Mesenteric fat pad (tissue), 1 donor: ENCODE measurements around the gene TMC7. TPM values are rescaled to one million over a fixed set of nuclear protein-coding genes. Genes with fewer than 3 reads are reported as not detected.
"Not testable (repeated sequence)": the region's sequence is repeated elsewhere in the genome, so short reads cannot be mapped to it uniquely, and the experiment has no call there.

Experiments used
- DNase-seq: peaks from one replicate; pipeline ENCODE4 v3.0.0-alpha.2; 2020; ENCODE audit warnings: low spot score
- total RNA-seq: library from RNA; stranded (reverse); fragmentation: NEBNext Ultra II Directional; extraction: Animal tissue kit (Norgen Biotek cat#: 25700); gene quantifications from one replicate; pipeline ENCODE4 v1.2.1, GENCODE V29; 2021
- donor health status: DM: yes; HTN: yes; CAD: no.

Gene TMC7
- total RNA-seq, 1 donor from 2014 or later = 3.2 TPM

DNA sequence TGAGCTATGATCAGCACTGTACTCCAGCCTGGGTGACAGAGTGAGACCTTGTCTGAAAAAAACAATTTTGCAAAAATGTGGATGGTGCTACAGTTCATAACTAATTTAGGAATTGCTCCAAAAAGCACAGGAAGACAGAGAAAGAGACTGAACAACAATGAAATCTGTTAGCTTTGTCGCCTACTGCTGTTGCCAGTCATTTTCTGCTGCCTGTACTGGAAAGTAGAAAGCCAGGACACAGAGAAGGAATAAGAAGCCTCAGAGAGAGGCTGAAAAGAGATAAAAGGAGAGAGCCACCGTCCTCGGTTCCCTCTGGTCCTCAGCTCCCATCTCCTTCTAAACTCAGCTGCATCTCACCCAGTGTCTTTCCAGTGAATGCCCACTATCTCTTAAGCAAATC lies 8.6 kb upstream of the TMC7 start:
- DNase-seq = no peak

DNA sequence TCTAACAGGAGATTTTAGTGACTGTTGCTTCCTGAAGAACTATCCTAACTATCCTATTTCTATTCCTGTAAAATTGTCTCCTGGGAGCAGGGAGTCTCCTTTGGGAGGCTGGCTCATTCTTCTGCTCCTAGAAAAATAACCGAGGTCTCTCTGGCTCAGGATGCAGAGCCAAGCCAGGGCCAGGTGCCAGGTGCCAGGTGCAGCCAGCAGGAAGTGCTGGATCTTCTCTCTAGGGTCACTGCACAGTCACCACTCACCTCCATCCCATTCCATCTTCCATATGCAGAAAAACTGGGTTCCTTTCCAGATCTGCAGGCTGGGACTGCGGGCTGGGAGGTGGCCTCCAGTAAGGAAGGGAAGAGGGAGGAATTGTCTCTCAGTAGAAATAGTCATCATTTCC lies 3.8 kb upstream of the TMC7 start:
- DNase-seq = no peak

DNA sequence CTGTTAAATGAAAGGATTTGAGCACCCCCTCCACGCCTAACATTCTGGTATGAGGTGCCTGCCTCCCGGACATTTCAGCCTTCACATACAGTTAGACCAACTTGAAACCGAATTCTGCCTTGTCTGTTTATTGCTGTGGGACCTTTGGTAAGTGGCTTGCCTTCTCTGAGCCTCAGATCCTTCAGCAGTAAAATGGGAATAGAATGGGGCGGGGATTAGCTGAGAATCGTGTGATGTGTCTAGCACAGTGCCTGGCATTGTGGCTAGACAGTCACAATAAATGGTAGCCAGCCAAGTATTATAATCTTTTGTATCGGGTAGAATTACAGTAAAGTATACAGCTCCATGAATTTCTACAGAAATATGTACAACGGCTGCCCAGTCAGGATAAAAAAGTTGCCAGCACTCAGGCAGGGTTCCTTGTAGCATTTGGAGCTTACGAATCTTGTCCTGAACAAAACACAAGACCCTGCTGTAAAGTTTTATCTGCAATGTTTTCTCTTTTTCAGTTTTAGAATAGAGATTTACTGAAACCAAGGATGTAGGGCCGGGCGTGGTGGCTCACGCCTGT lies 786 bp downstream of the TMC7 start:
- DNase-seq = no peak

DNA sequence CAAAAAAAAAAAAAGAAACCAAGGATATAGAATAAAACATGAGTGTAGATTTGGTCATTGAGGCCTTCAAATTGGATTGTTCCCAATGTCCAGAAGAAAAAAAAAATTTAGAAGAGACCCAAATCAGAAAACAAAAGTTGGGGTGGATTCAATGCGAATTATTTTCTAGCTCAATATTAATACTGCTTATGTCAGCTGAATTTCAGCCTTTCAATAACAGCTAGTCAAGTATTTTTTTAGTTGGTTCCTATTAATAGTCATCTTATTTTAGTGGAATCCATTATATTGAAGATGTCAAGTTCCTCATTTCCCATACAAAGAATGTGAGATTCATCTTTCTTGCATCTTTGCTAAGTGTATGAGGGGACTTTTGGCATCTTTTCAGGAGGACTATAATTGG lies 1.5 kb downstream of the TMC7 start:
- DNase-seq = not testable (repeated sequence)

DNA sequence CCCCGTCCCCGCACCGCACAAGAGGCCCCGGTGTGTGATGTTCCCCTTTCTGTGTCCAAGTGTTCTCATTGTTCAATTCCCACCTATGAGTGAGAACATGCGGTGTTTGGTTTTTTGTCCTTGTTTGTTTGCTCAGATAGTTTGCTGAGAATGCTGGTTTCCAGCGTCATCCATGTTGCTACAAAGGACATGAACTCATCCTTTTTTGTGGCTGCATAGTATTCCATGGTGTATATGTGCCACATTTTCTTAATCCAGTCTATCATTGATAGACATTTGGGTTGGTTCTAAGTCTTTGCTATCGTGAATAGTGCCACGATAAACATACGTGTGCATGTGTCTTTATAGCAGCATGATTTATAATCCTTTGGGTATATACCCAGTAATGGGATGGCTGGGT lies 8.0 kb downstream of the TMC7 start:
- not testable (repeated sequence) for DNase-seq

DNA sequence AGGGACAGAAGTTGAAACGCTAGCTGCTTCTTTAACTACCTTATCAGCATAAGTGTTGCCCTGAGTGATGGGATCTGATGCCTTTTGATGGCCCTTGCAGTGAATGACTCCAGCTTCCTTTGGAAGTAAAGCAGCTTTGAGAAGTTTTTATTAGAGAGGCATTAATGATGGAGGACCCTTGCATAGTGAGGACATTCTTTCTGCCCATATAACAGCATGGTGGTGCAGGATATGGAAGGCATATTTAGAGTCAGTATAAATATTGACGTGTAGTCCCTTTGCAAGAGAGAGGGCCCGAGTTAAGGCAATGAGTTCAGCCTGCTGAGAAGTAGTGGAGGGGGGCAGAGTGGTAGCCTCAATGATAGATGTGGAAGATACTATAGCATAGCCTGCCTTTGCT lies 9.8 kb downstream of the TMC7 start:
- DNase-seq = not testable (repeated sequence)

DNA sequence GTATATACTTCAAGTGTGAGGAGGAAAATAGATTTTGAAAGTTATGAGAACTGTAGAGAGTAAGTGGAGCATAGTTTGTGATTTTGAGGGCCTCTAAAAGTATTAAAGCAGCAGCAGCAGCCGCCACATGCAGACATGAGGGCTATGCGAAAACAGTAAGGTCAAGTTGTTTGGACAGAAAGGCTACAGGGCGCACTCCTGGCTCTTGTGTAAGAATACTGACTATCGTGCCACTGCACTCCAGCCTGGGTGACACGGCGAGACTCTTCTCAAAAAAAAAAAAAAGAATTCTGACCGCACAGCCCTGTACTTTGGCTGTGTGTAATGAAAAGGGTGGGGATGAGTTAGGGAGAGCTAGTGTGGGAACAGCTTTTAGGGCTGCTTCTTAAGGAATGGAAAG lies 10.4 kb downstream of the TMC7 start:
- DNase-seq = not testable (repeated sequence)

DNA sequence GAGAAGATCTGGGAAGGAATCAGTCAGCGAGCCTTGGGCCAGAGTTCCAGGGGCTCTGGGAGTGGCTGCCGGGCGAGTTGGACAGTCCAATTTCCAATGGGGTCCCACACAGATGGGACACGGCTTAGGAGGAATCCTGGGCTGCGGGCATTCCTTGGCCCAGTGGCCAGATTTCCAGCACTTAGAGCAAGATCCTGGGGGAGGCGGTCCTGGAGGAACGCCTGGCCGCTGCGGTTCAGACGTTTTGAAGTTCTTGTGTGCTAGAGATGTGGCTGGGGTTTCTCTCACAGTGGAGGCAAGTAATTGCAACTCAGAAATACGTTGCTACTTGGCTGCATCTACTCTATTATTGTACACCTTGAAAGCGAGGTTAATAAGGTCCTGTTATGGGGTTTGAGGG lies 11.7 kb downstream of the TMC7 start:
- DNase-seq = peak; percentile 53

DNA sequence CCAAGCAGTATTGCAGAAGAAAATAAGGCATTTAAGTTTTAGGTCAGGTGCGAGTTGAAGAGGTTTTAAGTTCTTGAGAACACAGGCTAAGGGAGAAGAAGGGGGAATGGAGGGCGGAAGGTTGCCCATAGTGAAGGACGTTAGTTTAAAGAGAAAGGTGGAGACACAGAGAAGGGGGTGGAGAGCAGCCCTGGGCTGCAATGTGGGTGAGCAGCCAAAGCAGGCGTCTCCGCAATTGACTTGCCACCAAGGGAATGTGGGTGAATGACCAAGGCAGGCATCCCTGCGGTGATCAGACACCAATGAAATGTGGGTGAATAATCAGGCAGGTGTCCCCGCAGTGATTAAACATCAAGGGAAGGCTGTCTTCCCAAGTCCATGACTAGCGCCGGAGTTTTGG lies 12.8 kb downstream of the TMC7 start:
- DNase-seq = peak; percentile 41

DNA sequence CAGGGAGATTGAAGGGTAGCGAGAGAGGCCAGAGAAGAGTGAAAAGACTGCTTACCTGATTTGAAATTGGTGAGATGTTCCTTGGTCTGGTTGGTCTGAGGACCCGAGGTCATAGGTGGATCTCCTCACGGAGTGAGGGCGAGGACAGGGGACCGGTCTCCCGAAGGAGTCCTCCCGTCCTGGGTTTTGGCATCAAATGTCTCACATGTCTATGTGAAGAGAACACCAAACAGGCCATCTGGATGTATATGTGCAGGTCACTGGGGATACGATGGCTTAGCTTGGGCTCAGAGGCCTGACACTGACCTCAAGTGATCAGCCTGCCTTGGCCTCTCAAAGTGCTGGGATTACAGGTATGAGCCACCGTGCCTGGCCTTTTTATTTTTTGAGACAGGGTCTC lies 13.3 kb downstream of the TMC7 start:
- DNase-seq = peak; percentile 62

DNA sequence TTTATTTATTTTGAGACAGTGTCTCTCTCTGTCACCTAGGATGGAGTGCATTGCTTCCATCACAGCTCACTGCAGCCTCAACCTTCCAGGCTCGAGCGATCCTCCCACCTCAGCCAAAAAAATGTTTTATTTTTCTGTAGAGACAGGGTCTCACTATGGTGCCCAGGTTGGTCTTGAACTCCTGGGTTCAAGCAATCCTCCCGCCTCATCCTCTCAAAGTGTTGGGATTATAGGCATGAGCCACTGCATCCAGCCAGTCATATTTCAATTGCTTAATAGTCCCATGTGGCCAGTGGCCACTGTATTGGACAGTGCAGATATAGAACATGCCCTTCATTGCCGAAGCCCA lies 15.3 kb downstream of the TMC7 start:
- no peak for DNase-seq

DNA sequence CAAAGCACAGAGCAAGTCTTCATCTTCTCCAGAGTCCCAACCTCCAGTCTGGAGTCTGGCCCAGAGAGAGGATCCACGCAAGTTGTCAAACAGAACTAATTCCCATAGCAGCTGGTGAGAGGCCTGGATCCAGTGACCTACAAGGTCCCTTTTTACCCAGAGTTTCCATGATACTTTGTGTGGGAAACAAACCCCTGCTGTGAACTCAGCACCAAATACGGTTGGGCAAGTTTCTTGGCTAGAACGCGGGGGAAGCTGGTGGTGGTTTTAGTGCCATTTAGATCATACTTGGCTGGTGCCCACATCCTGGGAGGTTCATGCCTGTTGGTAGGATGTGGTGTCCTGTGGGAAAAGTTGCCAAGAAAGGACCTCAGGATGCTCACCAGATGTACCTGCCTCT lies 18.1 kb downstream of the TMC7 start:
- no peak for DNase-seq

DNA sequence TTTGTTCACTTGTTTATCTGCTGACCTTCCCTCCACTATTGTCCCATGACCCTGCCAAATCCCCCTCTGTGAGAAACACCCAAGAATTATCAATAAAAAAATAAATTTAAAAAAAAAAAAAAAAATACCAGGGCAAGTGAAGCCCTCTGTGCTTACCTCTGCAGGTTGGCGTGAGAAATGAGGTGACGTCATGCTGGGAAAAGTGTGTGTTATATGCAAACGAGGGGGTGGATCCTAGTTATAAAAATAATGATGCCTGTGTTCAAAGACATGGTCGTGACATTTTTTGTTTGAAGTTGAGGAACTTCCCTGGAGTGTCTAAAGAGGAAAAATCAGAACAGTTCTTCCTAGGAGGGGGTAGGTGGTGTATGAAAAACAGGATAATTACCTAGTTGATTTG lies 20.2 kb downstream of the TMC7 start:
- no peak for DNase-seq

DNA sequence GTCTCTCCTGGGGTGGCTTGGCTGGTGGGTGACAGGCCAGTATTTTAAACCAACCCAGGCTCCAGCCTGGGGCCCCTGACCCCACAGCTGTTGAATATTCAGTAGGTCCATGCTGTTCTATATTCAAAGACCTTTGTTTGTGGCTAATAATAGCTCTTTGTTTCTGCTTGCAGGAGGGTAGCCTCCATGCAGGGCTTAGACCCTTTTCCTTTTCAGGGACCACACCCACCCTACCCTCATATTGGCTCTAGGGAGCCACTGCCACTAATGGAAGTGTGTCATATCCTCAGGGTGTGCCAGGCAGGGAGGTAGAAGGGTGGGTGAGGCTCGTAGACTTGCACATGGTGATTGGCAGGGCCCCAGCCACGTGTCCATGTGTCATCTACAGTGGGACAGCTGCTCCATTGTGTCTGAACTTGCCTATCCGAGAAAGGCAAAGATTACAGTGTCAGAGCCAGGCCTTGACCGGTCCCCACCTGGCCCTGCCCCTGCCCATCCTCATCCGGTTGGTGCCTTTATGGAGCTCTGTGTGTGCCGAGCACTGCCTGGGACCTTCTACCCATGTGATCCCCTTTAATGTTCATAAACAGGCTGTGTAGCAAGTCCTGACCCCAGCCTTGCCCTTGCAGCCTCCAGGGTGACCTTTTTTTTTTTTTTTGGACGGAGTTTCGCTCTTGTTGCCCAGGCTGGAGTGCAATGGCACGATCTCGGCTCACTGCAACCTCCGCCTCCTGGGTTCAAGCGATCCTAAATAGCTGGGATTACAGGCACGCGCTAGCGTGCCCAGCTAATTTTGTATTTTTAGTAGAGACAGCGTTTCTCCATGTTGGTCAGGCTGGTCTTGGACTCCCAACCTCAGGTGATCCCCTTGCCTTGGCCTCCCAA lies 22.1 kb downstream of the TMC7 start:
- DNase-seq = no peak

DNA sequence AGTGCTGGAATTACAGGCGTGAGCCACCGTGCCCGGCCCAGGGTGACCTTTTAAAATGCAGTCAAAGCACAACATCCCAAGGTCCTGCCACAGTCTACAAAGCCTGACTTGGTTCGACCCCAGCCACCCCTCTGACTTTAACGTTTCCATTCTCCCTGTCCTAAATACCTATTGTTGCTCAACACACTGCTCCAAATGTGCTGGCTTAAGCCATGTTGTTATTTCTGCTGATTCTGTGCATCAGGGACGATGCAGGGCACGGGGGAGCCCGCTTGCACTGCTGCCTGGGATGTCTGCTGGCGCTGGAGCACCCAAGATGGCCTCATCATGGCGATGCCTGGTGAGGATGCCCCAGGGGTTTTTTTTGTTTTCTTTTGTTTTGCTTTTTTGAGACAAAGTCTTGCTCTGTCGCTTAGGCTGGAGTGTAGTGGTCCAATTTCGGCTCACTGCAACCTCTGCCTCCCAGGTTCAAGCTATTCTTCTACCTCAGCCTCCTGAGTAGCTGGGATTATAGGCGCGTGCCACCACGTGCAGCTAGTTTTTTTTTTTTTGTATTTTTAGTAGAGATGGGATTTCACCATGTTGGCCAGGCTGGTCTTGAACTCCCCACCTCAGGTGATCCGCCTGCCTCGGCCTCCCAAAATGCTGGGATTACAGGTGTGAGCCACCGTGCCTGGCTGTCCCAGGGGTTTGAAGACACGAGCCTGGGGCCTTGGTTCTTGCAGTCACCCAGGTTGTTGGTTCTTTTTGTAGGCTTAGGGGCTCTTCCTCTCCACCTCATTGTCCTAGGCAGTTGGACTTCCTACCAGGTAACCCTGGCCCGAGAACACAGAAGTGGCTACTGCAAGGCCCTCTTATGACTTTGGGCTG lies 22.9 kb downstream of the TMC7 start:
- DNase-seq = no peak

DNA sequence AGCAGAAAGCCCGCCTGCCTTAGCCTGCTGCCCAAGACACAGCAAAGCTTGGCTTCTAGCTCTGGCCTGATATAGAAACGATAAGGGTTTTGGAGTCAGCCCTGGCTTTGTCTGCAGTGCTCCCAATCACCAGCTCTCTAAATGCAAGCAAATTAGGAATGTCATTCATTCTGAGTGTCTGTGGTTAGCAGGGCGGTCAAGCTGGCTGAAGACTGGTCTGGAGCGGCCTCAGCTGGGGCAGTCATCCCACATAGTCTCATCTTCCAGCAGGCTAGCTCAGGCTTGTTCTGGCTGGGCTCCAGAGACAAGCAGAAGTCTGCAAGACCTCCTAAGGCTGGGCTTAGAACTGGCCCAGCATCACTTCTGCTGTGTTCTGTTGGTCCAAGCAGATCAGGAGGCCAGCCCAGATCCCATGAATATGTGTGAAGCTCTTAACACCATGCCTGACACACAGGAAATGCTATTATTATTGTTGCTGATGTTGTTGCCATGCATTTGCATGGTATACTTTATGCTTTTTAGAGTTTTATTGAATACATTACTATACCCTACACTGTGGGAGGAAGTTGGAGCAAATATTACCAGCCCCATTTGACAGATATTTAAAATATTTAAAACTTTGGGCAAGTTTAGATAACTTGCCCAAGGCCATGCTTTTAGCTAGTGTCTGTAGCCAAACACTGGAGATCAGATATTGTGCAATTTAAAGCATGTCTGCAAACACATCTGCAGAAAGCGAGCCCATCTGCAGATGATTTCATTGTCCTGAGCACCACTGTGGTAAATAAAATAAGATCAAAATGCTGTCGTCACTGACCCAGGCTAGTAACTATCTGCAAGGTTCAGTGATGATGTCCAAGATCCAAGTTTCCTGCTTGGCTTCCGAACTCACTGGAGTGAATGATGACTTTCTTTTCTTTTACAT lies 24.8 kb downstream of the TMC7 start:
- no peak for DNase-seq

DNA sequence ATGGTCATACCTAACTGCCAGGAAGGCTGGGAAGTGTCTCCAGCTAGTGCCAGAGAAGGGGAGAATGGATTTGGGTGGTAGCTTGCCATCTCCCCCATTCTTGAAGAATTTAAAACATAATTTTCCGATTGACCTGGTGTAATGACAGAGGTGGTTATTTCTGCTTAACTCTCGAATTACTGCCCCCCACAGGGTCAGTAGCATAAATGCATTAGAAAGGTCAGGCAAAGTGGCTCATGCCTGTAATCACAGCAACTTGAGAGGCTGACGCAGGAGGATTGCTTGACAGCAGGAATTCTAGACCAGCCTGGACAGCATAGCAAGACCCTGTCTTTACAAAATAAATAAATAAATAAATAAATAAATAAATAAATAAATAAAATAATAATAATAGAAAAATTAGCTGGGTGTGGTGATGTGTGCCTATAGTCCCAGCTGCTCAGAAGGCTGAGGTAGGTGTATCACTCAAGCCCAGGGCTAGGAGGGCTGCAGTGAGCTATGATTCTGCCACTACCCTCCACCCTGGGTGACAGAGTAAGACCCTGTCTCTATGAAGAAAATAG lies 27.5 kb downstream of the TMC7 start:
- DNase-seq = no peak

DNA sequence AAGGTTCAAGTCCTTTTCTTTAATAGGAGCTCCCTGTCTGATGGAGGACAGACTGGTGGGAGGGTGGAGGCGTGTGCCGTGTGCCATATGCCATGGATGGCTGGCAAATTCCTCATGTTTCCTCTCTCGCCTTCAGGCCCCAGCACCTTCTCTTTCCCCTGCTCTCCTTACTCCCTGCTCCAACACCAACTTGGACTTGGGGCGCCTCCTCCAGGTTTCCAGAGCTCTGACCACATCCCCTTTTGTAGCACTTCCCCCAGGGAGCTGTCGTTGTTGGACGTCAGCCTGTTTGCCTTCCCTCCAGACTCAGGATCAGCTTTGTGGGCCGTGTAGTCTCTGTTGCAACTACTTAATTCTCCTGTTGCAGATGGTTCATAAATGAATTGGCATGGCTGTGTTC lies 30.7 kb downstream of the TMC7 start:
- no peak for DNase-seq

DNA sequence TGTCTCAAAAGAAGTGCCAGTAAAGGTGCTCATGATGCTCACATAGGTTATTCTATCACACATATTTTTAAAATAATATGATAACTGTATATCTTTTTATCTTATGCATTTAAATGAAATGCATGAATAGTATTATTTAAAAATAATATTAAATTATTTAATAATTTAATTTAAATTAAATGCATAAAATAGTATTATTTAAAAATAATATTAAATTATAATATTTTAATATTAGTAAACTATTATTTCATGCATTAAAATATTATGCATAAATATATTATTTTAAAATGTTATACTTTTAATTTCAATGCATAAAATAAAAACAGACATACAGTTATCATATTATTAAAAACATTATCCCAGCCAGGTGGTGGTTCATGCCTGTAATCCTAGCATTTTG lies 33.4 kb downstream of the TMC7 start:
- DNase-seq = no peak

DNA sequence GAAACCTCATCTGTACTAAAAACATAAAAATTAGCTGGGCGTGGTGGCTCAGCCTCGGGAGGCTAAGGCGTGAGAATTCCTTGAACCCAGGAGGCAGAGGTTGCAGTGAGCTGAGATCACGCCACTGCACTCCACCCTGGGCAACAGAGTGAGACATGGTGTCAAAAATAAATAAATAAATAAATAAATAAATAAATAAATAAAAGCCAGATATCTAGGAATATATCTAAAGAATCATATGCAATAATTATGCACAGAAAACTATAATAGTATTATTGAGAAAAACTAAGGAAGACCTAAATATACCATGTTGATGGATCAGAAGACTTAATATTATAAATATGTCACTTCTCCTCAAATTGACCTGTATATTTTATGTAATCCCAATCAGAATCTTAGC lies 37.0 kb downstream of the TMC7 start:
- no peak for DNase-seq

DNA sequence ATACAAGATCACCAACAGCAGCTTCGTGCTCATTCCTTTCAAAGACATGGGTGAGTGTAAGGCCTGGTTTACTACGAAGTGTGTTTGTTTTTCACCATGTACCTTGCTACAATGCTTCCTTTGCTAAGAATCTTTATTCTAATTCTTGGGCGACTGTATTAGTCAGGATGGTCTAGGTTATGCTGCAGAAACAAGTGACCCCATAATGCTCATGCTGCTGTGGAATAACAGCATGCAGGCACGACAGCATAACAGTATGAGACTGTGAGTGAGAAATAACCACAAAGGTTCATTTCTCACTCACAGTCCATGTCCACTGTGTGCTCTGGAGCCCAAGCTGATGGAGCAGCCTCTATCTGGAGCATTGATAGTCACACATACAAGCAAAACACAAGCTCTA lies 38.0 kb downstream of the TMC7 start:
- DNase-seq = no peak
